ENCODE results near the gene MTR.

DNA sequence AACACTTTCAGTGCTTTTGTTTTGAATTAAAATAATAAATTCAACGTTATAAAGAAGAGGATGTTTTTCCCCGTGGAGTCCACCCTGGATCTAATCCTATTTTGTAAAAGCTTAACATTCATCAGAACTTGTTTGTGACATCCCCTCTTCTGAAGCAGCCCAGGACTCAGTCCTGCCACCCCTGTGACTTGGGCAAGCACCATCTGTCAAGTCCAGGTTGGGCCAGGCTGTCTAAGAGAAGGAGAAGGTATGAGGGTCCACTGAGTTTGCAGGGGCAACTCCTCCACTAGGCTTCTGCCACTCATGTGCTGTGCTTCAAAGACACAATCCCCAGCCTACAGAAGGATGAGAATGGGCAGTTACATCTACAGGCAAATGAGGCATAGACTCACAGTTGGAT, 149.5 kb downstream of the MTR start:
- TF ChIP-seq POLR2A (IDR thresholded peaks at IDR 0.05) (no peak), POLR2AphosphoS5 (IDR thresholded peaks at IDR 0.05) (no peak)
- TF ChIP-seq, protein P1, sequence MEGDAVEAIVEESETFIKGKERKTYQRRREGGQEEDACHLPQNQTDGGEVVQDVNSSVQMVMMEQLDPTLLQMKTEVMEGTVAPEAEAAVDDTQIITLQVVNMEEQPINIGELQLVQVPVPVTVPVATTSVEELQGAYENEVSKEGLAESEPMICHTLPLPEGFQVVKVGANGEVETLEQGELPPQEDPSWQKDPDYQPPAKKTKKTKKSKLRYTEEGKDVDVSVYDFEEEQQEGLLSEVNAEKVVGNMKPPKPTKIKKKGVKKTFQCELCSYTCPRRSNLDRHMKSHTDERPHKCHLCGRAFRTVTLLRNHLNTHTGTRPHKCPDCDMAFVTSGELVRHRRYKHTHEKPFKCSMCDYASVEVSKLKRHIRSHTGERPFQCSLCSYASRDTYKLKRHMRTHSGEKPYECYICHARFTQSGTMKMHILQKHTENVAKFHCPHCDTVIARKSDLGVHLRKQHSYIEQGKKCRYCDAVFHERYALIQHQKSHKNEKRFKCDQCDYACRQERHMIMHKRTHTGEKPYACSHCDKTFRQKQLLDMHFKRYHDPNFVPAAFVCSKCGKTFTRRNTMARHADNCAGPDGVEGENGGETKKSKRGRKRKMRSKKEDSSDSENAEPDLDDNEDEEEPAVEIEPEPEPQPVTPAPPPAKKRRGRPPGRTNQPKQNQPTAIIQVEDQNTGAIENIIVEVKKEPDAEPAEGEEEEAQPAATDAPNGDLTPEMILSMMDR (IDR thresholded peaks at IDR 0.05), result no peak

Measured in prostate gland (tissue), 2 donors.